Eye (tissue), 1 donor: ENCODE data around the gene PLCH1.
A peak's percentile ranks its signal among the peaks of the same experiment; 100 is the strongest.

Source experiments
- DNase-seq: peaks from one replicate; pipeline ENCODE4 v3.0.0-alpha.2; 2015

The PLCH1 gene

GRCh38 chr3:155604126-155604525, 140.7 kb downstream of the PLCH1 start:
- DNase-seq, result no peak

GRCh38 chr3:155603302-155603701, 141.6 kb downstream of the PLCH1 start:
- no peak for DNase-seq

GRCh38 chr3:155602307-155602706, 142.6 kb downstream of the PLCH1 start:
- no peak for DNase-seq

GRCh38 chr3:155598671-155599070, 146.2 kb downstream of the PLCH1 start:
- DNase-seq, result no peak

- DNase-seq, result no peak
Measured at GRCh38 chr3:155596615-155597014, 148.3 kb downstream of the PLCH1 start.

GRCh38 chr3:155595371-155595770, 149.5 kb downstream of the PLCH1 start:
- no peak for DNase-seq

GRCh38 chr3:155594526-155595187, 150.2 kb downstream of the PLCH1 start:
- no peak for DNase-seq

GRCh38 chr3:155587581-155587980, 157.3 kb downstream of the PLCH1 start:
- DNase-seq, result no peak

GRCh38 chr3:155585384-155585783, 159.5 kb downstream of the PLCH1 start:
- no peak for DNase-seq

- no peak for DNase-seq
Measured at GRCh38 chr3:155581579-155581978, 163.3 kb downstream of the PLCH1 start.

GRCh38 chr3:155572085-155572484, 172.8 kb downstream of the PLCH1 start:
- DNase-seq, result no peak

GRCh38 chr3:155568295-155568694, 176.6 kb downstream of the PLCH1 start:
- no peak for DNase-seq

GRCh38 chr3:155560594-155560993, 184.3 kb downstream of the PLCH1 start:
- no peak for DNase-seq

- DNase-seq, result no peak
Measured at GRCh38 chr3:155560135-155560534, 184.7 kb downstream of the PLCH1 start.

GRCh38 chr3:155556531-155556930, 188.3 kb downstream of the PLCH1 start:
- DNase-seq, result peak; percentile 29

GRCh38 chr3:155555479-155556060, 189.3 kb downstream of the PLCH1 start:
- no peak for DNase-seq

- no peak for DNase-seq
Measured at GRCh38 chr3:155554777-155555451, 190.0 kb downstream of the PLCH1 start.

- no peak for DNase-seq
Measured at GRCh38 chr3:155553780-155554179, 191.1 kb downstream of the PLCH1 start.

GRCh38 chr3:155553326-155553725, 191.5 kb downstream of the PLCH1 start:
- no peak for DNase-seq

GRCh38 chr3:155550391-155550790, 194.5 kb downstream of the PLCH1 start:
- no peak for DNase-seq

GRCh38 chr3:155549087-155549486, 195.8 kb downstream of the PLCH1 start:
- DNase-seq, result peak; percentile 19

GRCh38 chr3:155548195-155548594, 196.7 kb downstream of the PLCH1 start:
- no peak for DNase-seq

- DNase-seq, result no peak
Measured at GRCh38 chr3:155535098-155535497, 209.8 kb downstream of the PLCH1 start.

- no peak for DNase-seq
Measured at GRCh38 chr3:155528579-155528978, 216.3 kb downstream of the PLCH1 start.
